Measurements from ENCODE around the gene BCL7B.
"Not testable (repeated sequence)": the region's sequence is repeated elsewhere in the genome, so short reads cannot be mapped to it uniquely, and the experiment has no call there.

BCL7B gene

DNA sequence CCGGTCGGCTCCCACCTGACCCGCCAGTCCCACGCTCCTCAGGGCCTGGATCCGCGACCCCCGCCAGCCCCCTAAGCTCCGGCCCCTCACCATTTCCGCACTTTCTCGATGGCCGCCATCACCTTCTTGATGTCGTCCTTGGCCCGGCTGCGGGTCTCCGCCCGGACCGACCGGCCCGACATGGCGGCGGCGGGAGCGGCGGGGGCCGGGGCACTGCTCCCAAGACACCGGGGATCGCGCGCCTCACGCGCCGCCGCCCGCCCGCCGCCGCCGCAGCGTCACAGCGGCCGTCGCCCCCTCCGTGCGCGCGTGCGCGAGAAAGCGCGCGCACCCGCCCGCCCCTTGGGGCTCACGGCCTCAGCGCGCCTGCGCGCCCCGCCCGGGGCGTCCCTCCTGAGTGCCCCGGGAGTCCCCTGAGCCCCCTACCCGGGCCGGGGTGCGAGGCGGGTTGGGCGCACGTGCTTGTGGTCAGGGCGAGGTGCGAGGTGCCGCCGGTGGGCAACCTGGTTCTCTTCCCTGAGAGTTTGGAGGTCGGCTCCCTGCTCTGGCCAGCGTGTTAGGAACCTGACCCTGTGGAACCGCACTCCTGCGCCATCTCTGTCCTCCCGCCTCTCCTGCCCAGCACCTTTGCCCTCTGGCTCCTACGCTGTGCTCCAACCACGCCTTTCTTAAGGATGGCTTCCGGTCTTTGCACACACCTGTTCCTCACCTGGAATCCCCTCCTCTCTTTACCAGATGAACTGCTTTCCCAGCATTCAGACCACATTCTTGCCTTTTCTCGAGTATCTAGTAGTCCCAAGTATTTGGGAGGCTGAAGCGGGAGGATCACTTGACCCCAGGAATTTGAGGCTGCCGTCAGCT, at the start of gene BCL7B:
Gene BCL7B, minus strand, starts transcription at position 294 of the 861 bp plus-strand sequence. Its CDS starts 112 bp downstream, at position 182.
- no peak for DNase-seq

DNA sequence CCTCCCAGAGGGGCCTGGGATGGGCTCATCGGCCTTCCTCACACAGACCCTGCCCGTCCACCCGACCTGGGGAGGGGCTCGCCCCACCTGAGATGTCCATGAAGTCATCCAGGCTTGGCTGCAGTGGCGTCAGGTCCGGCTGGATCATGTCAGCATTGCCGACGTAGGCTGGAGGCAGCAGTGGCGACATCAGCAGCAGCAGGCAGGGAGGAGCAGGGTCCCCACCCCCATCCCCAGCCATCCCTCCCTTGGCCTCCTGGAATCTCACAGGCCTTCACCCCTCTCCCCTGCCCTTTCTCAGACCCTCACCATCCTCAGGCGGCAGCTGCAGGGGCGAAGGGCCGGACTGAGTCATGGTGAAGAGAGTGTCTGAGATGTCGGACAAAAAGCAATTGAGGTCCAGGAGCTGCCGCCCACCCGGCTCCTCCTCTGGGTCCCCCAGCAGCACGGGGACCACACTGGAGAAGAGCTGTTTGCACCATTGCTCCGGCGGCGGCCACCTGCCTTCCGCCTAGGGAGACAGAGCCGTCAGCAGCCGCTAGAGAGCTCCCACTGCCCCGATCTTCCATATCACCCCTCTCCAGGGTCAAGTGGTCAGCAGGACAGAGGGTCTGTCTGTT, 48.2 kb upstream of the BCL7B start:
- DNase-seq: no peak

DNA sequence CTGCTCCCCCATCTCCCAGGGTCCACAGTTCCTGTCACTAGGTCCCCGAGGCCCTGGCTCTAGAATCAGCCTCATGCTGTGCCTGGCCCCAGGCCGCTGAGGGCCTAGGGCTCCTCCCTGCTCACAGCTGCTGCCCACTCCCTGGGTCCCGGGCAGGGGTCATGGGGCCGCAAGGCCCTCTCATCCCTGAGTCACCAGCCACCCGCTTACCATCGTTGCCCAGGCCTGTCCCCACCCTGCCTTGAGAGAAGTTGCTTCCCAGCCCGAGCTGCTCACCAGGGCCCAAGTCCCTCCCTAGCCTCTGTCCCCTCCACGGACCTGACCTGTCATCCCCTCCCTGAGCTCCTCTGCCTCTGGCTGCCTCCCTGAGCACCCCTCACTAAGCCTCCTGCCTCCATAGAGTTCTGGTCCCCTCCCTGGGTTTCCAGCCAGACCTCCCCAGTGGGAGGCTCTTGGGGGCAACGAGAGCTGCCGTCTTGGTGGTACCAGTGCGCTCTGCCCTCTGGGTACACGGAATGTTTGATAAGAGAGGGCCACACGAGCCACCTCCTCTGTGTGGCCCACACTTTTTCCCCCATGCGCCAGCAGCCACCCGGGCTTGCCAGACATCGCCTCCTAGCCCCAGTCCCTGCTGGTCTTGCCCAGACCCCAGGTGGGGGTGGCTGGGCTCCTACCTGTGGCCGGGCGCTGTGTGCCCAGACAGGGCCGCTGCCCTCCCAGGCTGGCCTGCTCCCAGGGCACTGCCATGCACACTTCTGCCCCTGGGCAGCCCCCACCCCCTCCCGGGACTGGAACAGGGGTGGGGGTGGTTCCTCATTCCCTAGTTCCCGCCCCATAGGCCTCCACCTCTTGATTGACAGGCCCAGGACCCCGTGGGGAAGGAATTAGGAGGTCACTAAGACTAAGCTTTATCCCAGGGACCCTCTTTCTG, 45.5 kb upstream of the BCL7B start:
- no peak for DNase-seq

DNA sequence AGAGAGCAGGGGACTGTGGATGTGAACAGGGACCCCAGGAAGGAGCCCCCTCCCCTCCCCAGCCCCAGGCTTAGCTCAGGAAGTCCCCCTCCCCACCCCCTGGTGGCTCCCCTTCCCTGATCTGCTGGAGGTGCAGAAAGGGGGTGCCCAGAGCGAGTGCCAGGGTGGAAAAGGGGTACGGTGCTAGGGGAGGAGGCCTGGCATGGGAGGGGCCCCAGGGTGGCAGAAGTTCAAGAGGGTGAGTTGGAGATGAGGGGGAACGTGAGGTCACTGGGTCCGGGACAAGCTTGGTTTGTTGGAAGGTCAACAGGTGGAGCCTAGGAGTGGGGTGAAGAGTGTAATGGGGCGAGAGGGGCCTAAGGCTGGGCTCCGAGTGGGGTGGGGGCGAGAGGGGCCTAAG, 42.4 kb upstream of the BCL7B start:
- DNase-seq: no peak

DNA sequence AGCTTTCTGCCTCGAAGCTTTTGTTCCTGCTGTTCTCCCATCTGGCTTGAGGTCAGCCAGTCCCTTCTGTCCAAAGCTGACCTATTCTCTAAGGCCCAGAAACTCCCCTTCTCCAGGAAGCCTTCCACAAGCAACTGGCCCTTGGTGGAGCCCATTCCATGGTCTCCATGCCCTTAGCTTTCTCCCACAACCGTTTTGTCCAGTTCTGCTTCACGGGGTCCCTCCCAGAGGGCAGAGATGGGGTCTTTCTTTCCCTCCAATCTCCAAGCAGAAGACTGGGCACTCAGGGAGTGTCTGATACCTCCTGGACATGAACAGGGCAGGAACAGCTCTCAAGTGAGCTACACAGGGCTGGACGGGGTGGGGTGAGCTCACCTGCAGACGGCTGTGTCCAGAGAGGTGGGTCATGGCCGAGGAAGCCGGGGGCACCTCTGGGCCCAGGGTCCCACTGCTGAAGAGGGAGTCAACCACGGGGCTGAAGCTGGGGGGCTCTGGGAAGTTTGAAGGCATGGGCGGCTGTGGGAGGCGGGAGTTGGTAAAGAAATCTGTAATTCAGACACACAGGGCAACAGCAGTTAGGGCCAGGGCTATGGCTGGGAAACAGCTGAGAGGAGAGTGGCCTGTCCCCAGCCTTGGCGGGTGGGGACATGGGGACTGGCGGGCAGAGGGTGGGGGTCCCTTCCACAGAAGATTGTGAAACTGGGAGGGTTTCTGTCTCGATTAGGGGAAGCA, 41.8 kb upstream of the BCL7B start:
- DNase-seq: no peak

DNA sequence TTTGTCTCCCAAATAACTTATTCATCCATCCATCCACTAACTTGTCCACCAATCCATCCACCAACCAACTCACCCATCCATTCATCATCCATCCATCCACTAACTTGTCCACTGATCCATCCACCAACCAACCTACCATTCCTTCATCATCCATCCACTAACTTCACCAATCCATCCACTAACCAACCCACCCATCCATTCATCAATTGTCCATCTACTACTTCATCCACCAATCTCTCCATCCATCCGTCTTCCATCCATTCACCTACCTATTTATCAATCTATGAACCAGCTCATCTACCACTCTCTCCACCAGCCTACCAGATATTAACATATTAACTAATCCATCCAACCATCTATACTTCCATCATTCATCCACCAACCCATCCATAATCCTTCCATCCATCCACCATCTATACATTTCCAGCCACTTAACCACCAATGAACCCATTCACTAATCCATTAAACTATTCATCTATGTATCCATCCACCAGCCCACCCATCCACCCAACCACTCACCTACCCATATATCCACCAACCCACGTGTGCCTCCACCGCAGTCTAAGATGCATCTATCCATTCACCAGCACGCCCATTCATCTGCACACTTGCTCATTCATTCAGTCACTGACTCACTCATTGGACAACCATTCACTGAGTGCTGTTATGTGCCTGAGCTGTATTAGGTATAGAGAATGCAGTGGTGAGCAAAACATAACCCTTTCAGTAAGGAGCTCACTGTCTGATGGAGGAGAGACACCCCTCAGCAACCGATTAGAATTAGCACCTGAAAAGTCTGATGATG, 40.7 kb upstream of the BCL7B start:
- DNase-seq: no peak

DNA sequence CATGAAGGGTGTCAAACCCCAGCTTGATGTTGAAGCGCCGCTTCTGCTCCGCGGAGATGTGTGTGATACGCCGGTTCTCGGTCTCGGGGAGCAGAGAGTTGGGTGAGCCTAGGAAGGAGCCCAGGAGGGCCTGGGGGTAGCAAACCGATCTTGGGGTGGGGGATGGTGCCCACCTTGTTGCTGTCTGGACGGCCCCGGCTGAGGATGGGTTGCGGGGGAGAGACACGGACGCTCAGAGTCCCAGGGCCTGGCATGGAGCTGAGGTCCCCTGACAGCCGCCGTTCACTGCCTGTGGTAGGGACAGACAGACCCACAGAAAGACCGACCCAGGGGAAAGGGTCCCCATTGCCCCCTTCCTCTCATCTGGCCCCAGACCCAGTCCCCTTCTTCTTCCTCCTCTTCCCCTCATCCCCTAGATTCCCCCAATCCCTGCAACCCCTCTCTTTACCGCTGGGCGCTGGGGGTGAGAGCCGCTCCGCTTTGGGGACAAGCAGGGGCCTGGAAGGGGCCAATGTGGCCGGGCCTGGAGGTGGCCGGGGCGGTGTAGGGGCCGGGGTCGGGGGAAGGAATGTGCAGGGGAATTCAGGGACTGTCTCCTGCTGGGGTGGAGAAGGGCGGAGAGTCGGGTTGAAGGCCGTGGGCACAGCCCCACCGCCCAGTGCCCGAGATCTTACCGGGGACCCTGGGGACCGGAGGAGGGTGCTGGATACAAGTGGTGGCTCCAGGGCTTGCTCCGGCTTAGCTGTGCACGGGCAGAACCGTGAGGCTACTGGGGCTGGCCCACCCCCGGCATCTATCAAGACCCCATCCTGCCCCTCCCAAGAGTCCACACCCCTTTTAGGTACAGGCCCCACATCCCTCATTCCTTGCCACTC, 38.9 kb upstream of the BCL7B start:
- no peak for DNase-seq

DNA sequence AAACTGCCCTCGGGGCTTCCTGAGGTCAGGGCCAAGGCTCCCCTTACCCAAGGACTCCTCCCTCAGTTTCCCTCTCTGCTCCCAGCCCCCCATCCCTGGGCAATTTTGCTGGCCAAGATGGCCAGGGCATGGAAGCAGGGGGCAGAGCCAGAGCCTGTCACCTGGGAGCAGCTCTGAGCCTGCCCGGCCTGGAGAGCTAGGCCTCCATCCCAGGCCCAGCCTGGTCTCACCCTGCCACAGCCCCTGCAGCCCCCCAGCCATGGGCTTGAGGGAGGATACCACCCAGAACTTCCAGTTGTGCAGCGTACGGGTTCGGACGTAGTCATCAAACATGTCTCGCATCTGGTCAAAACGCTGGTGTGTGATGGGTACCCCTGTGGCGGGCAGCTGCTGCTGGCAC, 37.9 kb upstream of the BCL7B start:
- DNase-seq: no peak

DNA sequence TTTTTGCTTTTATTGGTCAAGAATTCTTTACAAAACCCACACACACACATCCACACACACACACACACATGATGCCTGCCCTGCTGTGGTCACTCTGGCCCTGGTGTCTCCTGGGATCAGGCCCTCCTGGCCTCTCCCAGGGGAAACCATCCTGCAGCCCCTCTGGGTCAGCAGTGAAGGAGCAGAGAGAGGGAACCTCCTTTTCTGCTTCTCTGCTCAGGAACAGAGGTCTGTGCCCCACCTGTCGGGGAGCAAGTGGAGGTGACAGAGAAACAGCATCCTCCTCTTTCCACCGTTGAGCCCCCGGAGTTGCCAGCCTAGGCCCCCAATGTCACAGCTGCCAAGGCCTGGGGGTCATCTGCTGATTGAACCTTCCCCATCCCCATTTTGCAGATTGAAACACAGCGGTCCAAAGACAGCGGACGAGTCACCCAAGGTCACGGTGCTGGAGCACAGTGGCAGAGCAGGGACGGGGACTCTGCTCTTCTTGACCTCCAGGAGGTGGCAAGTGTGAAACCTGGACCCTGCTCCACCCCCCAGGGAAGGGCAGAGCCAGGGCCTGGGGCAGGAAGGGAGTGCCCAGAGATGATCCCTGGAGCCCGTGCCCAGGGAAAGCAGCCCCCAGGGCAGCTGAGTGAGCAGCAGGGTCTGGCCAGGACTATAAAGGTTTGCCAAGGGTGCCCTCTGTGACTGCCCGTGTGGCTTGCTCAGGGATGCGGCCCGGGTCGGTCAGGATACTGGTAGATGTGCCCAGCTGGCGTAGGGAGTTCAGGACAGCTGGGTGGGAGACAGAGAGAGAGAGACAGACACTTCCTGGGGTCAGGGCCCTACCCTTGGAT, 35.9 kb upstream of the BCL7B start:
- DNase-seq: no peak

DNA sequence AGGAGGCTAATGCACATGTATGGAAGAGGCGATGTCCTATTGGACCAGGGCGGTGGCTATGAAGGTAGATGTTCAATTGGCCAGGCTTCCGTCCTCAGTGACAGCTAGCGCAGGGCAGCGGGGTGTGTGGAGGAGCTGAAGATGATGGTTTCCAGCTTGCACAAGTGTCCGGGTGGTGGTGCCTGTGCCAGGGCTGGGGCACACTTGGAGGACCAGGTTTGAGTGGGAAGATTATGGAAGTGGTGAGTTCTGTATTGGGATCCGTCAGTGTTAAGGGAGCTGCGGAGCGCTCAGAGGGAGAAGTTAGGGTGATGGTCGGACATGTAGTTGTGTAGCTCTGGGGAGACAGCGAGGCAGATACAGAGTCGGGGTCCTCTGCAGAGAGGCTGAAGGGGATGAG, 29.4 kb upstream of the BCL7B start:
- no peak for DNase-seq

DNA sequence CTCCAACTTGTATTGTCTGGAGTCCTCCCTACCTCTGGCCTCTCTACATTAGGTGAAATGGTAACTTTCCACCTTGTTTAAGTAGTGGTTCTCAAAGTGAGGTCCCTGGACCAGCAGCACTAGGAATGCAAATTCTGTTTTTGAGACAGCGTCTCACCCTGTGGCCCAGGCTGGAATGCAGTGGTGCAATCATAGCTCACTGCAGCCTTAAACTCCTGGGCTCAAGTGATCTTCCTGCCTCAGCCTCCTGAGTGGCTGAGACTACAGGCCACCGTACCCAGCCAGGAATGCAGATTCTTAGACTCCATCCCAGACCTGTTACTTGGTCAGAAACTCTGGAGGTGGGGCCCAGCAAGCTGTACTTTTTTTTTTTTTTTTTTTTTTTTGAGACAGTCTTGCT, 27.7 kb upstream of the BCL7B start:
- DNase-seq: no peak

DNA sequence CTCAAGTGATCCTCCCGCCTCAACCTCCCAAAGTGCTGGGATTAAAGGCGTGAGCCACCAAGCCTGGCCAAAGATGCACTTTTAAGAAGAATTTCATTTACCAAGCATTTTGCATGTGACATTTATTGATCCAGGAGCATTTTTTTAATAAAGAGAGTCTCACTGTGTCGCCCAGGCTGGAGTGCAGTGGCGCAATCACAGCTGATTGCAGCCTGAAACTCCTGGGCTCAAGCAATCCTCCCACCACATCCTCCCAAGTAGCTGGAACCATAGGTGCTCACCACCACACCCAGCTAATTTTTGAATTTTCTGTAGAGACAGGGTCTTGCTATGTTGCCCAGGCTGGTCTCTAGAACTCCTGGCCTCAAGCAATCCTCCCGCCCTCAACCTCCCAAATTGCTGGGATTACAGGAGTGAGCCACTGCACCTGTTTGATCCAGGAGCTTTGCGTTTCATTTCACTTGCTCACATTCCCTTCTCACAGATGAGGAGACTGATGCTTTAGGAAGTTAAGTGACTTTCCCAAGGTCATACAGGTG, 25.2 kb upstream of the BCL7B start:
- DNase-seq: no peak

DNA sequence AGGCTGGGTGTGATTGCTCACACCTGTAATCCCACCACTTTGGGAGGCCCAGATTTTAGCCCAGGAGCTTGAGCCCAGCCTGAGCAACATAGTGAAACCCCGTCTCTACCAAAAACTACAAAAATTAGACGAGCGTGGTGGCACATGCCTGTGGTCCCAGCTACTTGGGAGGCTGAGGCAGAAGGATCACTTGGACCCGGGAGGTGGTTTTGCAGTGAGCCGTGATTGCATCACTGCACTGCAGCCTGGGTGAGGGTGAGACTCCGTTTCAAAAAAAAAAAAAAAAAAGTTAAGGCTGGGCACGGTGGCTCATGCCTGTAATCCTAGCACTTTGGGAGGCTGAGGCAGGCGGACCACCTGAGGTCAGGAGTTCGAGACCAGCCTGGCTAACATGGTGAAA, 23.5 kb upstream of the BCL7B start:
- not testable (repeated sequence) for DNase-seq

DNA sequence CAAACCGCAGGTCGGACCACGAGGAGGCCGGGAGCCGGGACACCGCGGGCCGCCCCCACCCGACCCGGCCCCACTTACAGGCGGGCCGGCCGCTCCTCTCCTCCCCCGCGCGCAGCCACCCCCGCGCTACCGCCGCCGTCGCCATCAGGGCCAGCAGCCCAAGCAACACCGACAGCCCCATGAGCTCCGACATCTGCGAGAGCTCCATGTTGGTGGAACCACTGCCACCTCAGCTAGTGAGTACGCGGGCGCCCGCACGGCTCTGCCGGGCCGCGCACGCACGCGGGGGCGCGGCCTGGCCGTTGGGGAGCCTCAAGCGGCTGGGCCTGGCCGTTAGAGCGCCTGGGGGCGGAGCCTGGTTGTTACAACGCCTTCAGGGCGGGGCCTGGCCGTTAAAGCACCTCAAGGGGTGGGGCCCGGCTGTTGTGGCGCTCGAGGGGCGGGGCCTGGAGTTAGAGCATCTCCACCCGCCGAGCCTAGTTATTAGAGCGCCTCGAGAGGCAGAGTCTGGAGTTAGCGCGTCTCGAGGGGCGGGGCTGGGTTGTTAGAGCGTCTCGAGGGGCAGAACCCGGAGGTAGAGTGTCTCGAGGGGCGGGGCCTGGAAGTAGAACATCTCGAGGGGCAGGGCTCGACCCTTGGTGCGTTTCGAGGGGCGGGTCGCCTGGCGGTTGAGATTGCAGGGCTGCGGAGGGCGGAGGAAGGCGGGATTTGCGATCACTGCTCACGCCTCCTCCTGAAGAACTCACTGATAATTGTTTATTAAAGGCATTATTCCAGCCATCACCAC, 21.0 kb upstream of the BCL7B start, which contains the start of gene TBL2:
Gene TBL2, minus strand, starts transcription at position 238 of the 787 bp plus-strand sequence. Its CDS starts 30 bp downstream, at position 208.
- peak; percentile 88 for DNase-seq

DNA sequence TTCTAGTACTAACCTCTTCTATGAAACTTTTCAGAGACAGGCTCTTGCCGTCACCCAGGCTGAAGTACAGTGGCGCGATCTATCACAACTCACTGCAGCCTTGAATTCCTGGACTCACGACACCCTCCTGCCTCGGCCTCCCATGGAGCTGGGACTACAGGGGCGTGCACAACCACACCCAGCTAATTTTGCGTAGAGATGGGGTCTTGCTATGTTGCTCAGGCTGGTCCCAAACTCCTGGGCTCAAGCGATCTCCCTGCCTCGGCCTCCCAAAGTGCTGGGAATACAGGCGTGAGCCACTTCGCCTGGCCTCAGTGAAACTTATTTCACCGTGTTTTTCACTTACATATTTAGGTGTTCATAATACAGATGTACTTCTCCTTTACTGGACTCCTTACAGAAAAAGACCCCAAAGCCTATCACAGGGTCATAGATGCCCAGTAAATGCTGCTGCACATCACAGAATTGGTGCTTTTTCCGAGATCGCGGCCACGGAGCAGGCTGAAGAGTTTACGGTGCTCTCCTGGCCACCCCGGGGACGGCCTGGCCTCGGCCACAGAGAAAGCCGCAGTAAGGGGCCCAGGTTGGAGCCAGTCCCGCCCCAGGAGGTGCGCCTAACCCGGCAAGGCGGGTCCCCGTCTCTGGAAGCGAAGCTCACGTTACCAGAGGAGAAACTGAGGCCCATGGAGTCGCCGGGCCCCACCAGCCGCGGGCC, 20.3 kb upstream of the BCL7B start:
- DNase-seq: no peak

DNA sequence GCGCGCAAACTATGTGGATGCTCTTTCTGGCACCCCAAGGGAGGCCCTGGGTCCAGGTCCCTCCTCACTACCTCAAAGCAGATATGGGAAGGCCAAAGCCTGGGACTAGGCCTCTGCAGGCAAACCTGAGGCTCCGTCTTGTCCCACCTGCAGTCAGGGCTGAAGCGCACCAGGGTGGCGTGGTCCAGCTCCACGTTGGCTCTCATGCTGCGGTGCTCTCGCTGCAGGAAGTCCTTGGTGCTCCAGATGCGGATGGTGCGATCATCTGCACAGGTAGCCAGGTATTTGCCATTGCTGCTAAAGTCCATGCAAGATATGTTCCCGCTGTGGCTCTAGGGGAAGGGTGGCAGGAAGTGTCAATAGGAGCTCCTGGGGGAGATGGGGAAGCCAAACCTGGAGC, 16.3 kb upstream of the BCL7B start:
- no peak for DNase-seq

DNA sequence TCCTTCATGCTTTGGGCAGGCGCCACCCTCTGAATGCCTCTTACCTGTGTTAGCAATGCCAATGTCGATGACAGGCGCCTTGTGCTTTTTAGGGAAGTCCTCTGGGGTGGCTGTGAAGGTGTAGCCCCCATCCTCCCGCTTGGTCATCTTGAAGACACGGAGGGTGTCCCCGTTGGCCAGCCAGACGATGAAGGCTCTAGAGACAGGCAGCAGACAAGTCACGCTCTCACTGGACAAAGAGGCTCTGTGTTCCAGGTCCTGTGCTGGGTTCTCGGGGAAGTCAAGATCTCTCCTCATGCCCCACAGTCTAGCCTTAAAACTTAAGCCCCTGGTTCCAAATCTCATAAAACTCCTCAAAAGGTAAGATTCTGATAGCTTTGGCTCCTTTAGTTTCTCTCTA, 15.8 kb upstream of the BCL7B start:
- DNase-seq: no peak

DNA sequence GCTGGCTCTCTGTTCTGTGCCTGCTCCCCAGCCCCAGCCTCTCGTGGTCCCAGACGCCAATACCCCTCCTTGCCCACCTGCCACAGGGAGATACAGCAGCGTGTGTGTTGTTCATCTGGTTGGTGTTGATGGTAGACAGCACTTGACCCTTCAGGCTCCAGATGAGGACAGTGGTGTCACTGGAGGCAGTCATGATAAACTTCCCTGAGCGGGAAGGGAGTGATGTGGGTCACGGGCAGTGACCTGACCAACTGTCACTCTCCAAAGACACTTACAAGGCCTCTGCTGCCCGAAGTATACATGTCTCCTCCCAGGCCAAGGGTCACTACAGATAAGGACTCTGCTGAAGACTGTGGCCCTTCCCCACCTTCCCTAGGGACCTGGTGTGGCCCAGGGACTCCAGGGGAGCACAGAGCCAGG, 15.3 kb upstream of the BCL7B start:
- DNase-seq: no peak
